MG63 (cell line): ENCODE results near the gene ARFIP2. TPM values are rescaled to one million over a fixed set of nuclear protein-coding genes. Genes with fewer than 3 reads are reported as not detected.
"Not testable (repeated sequence)": the region's sequence is repeated elsewhere in the genome, so short reads cannot be mapped to it uniquely, and the experiment has no call there.

Experiments
- DNase-seq: peaks from one replicate; pipeline ENCODE4 v3.0.0-alpha.2; 2020
- H3K27me3 ChIP-seq: fragments of 250-450 bp; sonication (Bioruptor Pico); 2 replicates; pipeline ENCODE4 v1.5.1; 2020; ENCODE audit warnings: mild to moderate bottlenecking, moderate library complexity
- H3K36me3 ChIP-seq: fragments of 250-450 bp; sonication (Bioruptor Pico); 2 replicates; pipeline ENCODE4 v1.5.1; 2020; ENCODE audit warnings: mild to moderate bottlenecking, moderate library complexity
- H3K4me3 ChIP-seq: fragments of 250-450 bp; sonication (Bioruptor Pico); 2 replicates; pipeline ENCODE4 v1.5.1; 2020; ENCODE audit warnings: mild to moderate bottlenecking, moderate library complexity
- H3K9me3 ChIP-seq: fragments of 250-450 bp; sonication (Bioruptor Pico); 2 replicates; pipeline ENCODE4 v1.5.1; 2020; ENCODE audit warnings: mild to moderate bottlenecking, moderate library complexity
- total RNA-seq: library from RNA; depleted of rRNA; stranded (reverse); fragments of >200 nt; shearing (Covaris generic); gene quantifications from 2 replicates; pipeline ENCODE4 v1.2.3, GENCODE V29; 2014; ENCODE audit warnings: low replicate concordance; rRNA removed

ARFIP2 gene, protein sequence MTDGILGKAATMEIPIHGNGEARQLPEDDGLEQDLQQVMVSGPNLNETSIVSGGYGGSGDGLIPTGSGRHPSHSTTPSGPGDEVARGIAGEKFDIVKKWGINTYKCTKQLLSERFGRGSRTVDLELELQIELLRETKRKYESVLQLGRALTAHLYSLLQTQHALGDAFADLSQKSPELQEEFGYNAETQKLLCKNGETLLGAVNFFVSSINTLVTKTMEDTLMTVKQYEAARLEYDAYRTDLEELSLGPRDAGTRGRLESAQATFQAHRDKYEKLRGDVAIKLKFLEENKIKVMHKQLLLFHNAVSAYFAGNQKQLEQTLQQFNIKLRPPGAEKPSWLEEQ
- total RNA-seq = 40.8 and 53.9 TPM in 2 replicates

GRCh38 chr11:6481012-6481923 lies at the start of gene ARFIP2, which contains the start of gene TIMM10B:
Gene ARFIP2 (minus strand): TSS chr11:6481331. CDS start chr11:6480421, 910 bp downstream.
Gene TIMM10B (plus strand): TSS chr11:6481501. CDS start chr11:6481517, 16 bp downstream.
- Histone ChIP-seq H3K4me3 (peak within 1 kb of the TSS; percentile 86), H3K36me3 (peaks cover 76% of the 10 kb centered on the region), H3K27me3 (no peaks in the 10 kb centered on the region), H3K9me3 (no peaks in the 10 kb centered on the region)
- peak; percentile 99 for DNase-seq

DNA sequence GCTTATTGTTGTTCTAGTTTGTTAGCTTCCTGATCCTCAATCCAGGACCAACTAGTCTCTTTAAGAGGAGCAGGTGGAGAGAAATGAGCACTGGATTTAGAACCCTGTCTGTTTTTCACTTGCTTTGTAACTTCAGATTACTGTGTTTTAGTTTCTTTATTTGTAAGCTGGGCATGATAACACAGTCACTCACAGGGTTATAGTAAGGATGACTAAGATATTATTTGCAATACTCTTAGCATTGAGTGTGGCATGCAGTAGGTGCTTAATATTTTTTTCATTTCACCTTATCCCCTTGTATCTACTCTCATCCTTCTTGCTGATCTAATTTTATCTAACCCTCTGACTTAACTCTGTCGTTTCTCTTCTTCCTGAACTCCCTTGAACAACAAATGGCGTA lies 49.7 kb upstream of the ARFIP2 start:
- Histone ChIP-seq H3K36me3 (peaks cover 13% of the 10 kb centered on the region), H3K4me3 (no peak overlapping the region), H3K27me3 (no peaks in the 10 kb centered on the region), H3K9me3 (no peaks in the 10 kb centered on the region)
- no peak for DNase-seq

GRCh38 chr11:6529266-6529665 lies 48.1 kb upstream of the ARFIP2 start:
- DNase-seq = no peak
- Histone ChIP-seq H3K27me3 (no peaks in the 10 kb centered on the region), H3K4me3 (no peak overlapping the region), H3K36me3 (peaks cover 14% of the 10 kb centered on the region), H3K9me3 (no peaks in the 10 kb centered on the region)

DNA sequence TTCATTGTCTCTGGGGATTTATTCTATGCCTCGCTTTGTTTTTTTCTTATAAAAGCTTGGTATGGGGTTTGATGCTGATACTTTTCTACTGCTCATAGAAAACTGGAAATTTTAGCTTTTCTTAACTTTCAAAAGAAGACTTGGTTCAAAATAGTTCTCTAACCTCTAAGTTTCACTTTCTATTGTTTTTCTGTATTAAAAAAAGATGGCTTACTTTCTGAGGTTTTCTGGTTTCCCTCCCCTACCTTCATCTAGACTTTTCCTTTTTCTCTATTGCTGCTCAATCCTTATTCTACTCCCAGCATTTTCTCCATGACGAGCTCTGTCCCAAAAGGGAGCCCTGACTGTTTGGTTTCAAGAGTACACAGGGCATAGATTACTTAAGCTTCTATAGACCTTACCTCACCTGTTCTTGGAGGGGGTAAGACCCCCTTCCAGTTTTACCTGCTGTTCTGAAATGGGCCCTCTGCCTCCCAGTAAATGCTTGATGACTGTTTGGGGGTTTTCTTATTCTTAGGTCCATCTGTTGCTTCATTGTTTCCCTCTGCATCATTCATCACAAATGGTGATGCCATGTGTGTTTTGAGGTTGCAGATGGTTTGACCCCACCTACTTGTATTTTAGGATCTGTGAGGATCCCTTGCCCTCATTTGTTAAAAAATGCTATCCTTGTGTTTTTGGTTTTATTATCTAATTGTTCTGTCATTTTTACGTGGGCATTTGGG lies 45.4 kb upstream of the ARFIP2 start:
- no peaks in the 10 kb centered on the region for H3K27me3 ChIP-seq
- no peak for DNase-seq
- H3K9me3 ChIP-seq = no peaks in the 10 kb centered on the region

GRCh38 chr11:6523253-6523652 lies 42.1 kb upstream of the ARFIP2 start:
- no peak for DNase-seq
- Histone ChIP-seq H3K4me3 (no peak overlapping the region), H3K9me3 (no peaks in the 10 kb centered on the region), H3K36me3 (peaks cover 21% of the 10 kb centered on the region), H3K27me3 (no peaks in the 10 kb centered on the region)

More for the DNA sequence above, 45.4 kb upstream of the ARFIP2 start:
- no peak overlapping the region for H3K4me3 ChIP-seq
- peaks cover 13% of the 10 kb centered on the region; the same call in 1 of the 2 replicates for H3K36me3 ChIP-seq

GRCh38 chr11:6521946-6522345 lies 40.8 kb upstream of the ARFIP2 start:
- not testable (repeated sequence) for H3K9me3 ChIP-seq, H3K4me3 ChIP-seq, H3K27me3 ChIP-seq, DNase-seq
- peaks cover 25% of the 10 kb centered on the region for H3K36me3 ChIP-seq

GRCh38 chr11:6520265-6520664 lies 39.1 kb upstream of the ARFIP2 start:
- H3K36me3 ChIP-seq = peaks cover 34% of the 10 kb centered on the region
- DNase-seq = no peak
- no peak overlapping the region for H3K4me3 ChIP-seq
- H3K27me3 ChIP-seq = no peaks in the 10 kb centered on the region
- H3K9me3 ChIP-seq = no peaks in the 10 kb centered on the region

- no peak for DNase-seq
- Histone ChIP-seq H3K36me3 (peaks cover 51% of the 10 kb centered on the region), H3K27me3 (no peaks in the 10 kb centered on the region), H3K9me3 (no peaks in the 10 kb centered on the region), H3K4me3 (no peak overlapping the region)
These were observed 35.7 kb upstream of the ARFIP2 start for GRCh38 chr11:6516865-6517264.

- no peaks in the 10 kb centered on the region for H3K27me3 ChIP-seq
- peaks cover 54% of the 10 kb centered on the region for H3K36me3 ChIP-seq
- H3K4me3 ChIP-seq = no peak overlapping the region
- DNase-seq = no peak
- no peaks in the 10 kb centered on the region for H3K9me3 ChIP-seq
These were observed 24.6 kb upstream of the ARFIP2 start for GRCh38 chr11:6505577-6506240.

DNA sequence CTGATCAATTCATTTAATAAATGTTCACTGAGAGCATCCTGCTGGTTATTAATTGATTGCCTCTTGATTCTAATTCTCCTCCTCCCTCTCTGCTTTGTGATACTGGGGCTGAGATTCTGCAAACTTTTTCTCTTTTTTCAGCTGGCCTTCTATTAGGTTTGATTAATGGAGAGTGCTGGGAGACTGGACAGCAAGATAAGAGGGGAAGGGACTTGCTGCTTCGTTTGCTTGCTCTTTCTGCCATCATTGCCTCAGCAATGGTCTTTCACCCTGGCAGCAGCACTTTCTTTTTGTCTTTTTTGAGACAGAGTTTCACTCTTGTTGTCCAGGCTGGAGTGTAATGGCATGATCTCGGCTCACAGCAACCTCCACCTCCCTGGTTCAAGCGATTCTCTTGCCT lies 23.0 kb upstream of the ARFIP2 start:
- Histone ChIP-seq H3K9me3 (no peaks in the 10 kb centered on the region), H3K36me3 (peaks cover 42% of the 10 kb centered on the region)
- DNase-seq = no peak

GRCh38 chr11:6502382-6502781 lies 21.3 kb upstream of the ARFIP2 start:
- no peak overlapping the region for H3K4me3 ChIP-seq
- no peaks in the 10 kb centered on the region for H3K27me3 ChIP-seq
- DNase-seq = no peak
- no peaks in the 10 kb centered on the region for H3K9me3 ChIP-seq
- H3K36me3 ChIP-seq = peaks cover 37% of the 10 kb centered on the region

More for the DNA sequence above, 23.0 kb upstream of the ARFIP2 start:
- H3K27me3 ChIP-seq = no peaks in the 10 kb centered on the region
- no peak overlapping the region for H3K4me3 ChIP-seq

GRCh38 chr11:6498544-6498943 lies 17.4 kb upstream of the ARFIP2 start:
- Histone ChIP-seq H3K27me3 (no peaks in the 10 kb centered on the region), H3K4me3 (no peak overlapping the region), H3K9me3 (no peaks in the 10 kb centered on the region), H3K36me3 (peaks cover 30% of the 10 kb centered on the region)
- no peak for DNase-seq

GRCh38 chr11:6498121-6498520 lies 17.0 kb upstream of the ARFIP2 start:
- no peaks in the 10 kb centered on the region for H3K27me3 ChIP-seq
- H3K36me3 ChIP-seq = peaks cover 32% of the 10 kb centered on the region
- H3K9me3 ChIP-seq = no peaks in the 10 kb centered on the region
- DNase-seq = peak; percentile 94
- no peak overlapping the region for H3K4me3 ChIP-seq

DNA sequence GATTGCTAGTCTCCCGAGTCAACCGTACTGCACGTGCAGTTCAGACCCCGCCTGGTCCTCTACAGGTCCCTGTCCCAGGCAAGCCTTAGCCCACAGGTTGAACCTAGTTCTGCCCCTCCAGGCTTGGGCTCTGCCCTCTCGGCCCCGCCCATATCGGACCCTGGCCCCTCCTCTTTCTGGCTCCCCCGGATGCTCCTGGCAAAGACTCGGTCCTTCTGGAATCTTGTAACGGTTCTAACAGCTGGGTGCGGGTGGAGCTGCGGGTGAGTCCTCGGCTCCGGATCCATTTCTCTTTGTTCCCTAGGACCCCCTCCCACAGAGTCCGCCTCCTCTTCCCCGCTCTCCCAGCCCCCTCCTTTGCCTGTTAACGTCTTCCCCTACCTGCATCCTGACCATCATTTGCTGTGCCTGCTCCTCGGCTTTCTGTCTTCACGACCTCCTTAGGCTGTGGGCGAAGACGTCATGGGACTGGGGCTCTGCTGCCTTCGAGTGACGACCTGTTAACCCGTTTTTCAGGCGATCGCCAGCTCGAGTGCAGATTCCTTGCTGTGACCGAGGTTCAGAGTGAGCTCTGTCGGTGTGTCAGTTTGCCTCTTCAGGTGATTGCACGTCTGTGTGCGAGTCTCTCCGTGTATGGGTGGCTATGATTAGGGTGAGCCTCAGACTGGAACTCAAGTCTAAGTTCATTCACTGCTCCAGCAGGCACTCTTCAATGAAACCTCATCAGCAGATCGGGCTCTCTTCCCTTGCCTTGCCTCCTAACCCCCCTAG lies 16.1 kb upstream of the ARFIP2 start, which contains the start of gene DNHD1:
DNHD1 (plus strand) TSS at position 212 of the 771 bp plus-strand sequence. CDS start 936 bp downstream, outside the sequence.
- Histone ChIP-seq H3K4me3 (no peak within 1 kb of the TSS), H3K9me3 (no peaks in the 10 kb centered on the region), H3K27me3 (no peaks in the 10 kb centered on the region), H3K36me3 (peaks cover 35% of the 10 kb centered on the region)
- DNase-seq = no peak

GRCh38 chr11:6489306-6489705 lies 8.2 kb upstream of the ARFIP2 start:
- Histone ChIP-seq H3K4me3 (no peak overlapping the region), H3K9me3 (no peaks in the 10 kb centered on the region), H3K27me3 (no peaks in the 10 kb centered on the region), H3K36me3 (peaks cover 58% of the 10 kb centered on the region)
- DNase-seq = no peak
